SK-N-SH treated with all-trans-retinoic acid at 6 μM for 48 hours (cell line): ENCODE measurements around the gene CELF1.

Source experiments
- ARNTL ChIP-seq: fragments of 450-650 bp; formaldehyde crosslinking; IDR thresholded peaks from 2 replicates; pipeline ENCODE4 v1.5.0; 2020; ENCODE audit warnings: low read depth, mild to moderate bottlenecking, moderate library complexity, borderline replicate concordance
- BACH2 ChIP-seq: fragments of 250-450 bp; sonication (Bioruptor Pico); IDR thresholded peaks from 2 replicates; pipeline ENCODE4 v1.9.0; 2021; ENCODE audit warnings: mild to moderate bottlenecking, borderline replicate concordance
- CSDC2 ChIP-seq: fragments of 250-450 bp; sonication (Bioruptor Pico); IDR thresholded peaks from 2 replicates; pipeline ENCODE4 v1.5.0; 2020; ENCODE audit warnings: mild to moderate bottlenecking, moderate library complexity
- ESRRG ChIP-seq: fragments of 250-450 bp; sonication (Bioruptor Pico); IDR thresholded peaks from 2 replicates; pipeline ENCODE4 v1.6.1; 2021; ENCODE audit warnings: mild to moderate bottlenecking
- GLIS3 ChIP-seq: fragments of 250-450 bp; sonication (Bioruptor Pico); IDR thresholded peaks from 2 replicates; pipeline ENCODE4 v1.5.0; 2020; ENCODE audit warnings: mild to moderate bottlenecking, moderate library complexity
- OSR1 ChIP-seq: fragments of 250-450 bp; sonication (Bioruptor Pico); IDR thresholded peaks from 2 replicates; pipeline ENCODE4 v1.8.0; 2022; ENCODE audit warnings: moderate library complexity, mild to moderate bottlenecking, inconsistent platforms
- PATZ1 ChIP-seq: fragments of 250-450 bp; sonication (Bioruptor Pico); IDR thresholded peaks from 2 replicates; pipeline ENCODE4 v1.8.0; 2020; ENCODE audit warnings: mild to moderate bottlenecking, moderate library complexity, borderline replicate concordance
- POU6F1 ChIP-seq: fragments of 250-450 bp; sonication (Bioruptor Pico); IDR thresholded peaks from 2 replicates; pipeline ENCODE4 v1.8.0; 2021; ENCODE audit warnings: low read depth, mild to moderate bottlenecking, moderate library complexity, borderline replicate concordance
- PPARA ChIP-seq: fragments of 250-450 bp; sonication (Bioruptor Pico); IDR thresholded peaks from 2 replicates; pipeline ENCODE4 v1.5.0; 2020; ENCODE audit warnings: mild to moderate bottlenecking, borderline replicate concordance
- RARB ChIP-seq: fragments of 250-450 bp; sonication (Bioruptor Pico); IDR thresholded peaks from 2 replicates; pipeline ENCODE4 v1.8.0; 2021; ENCODE audit warnings: mild to moderate bottlenecking, moderate library complexity
- ZFP3 ChIP-seq: fragments of 250-450 bp; sonication (Bioruptor Pico); IDR thresholded peaks from 2 replicates; pipeline ENCODE4 v1.5.0; 2020; ENCODE audit warnings: mild to moderate bottlenecking, moderate library complexity
- ZFP30 ChIP-seq: fragments of 450-650 bp; formaldehyde crosslinking; IDR thresholded peaks from 2 replicates; pipeline ENCODE4 v1.5.0; 2022; ENCODE audit warnings: mild to moderate bottlenecking, moderate library complexity

- TF ChIP-seq GLIS3 (CRISPR knock-in tag) = no peak
- no peak for TF ChIP-seq PATZ1 (CRISPR knock-in tag)
- no peak for TF ChIP-seq OSR1 (CRISPR knock-in tag)
- no peak for TF ChIP-seq ESRRG
- no peak for TF ChIP-seq CSDC2 (CRISPR knock-in tag)
- TF ChIP-seq PPARA (CRISPR knock-in tag) = no peak
- TF ChIP-seq ARNTL (CRISPR knock-in tag) = no peak
- no peak for TF ChIP-seq RARB
- TF ChIP-seq POU6F1 (CRISPR knock-in tag) = no peak
- TF ChIP-seq BACH2 = no peak
- no peak for TF ChIP-seq ZFP30
- no peak for TF ChIP-seq ZFP3
These were observed 50.2 kb downstream of the CELF1 start for GRCh38 chr11:47502767-47503166.
